PC-3 (cell line): ENCODE measurements around the gene SCO1.

Source experiments
- EZH2 ChIP-seq: fragments of 300-600 bp; sonication (generic); IDR thresholded peaks from one replicate; pipeline ENCODE4 v1.6.1; 2017; ENCODE audit warnings: antibody characterized with exemption, mild to moderate bottlenecking, low read length; ENCODE audit not compliant: unreplicated experiment
- TF ChIP-seq, protein P1 (sequence below): fragments of 300-600 bp; sonication (generic); conservative IDR thresholded peaks from 2 replicates; pipeline ENCODE4 v1.5.1; 2017; ENCODE audit warnings: antibody characterized with exemption, low read depth, mild to moderate bottlenecking, low read length

- TF ChIP-seq, protein P1, sequence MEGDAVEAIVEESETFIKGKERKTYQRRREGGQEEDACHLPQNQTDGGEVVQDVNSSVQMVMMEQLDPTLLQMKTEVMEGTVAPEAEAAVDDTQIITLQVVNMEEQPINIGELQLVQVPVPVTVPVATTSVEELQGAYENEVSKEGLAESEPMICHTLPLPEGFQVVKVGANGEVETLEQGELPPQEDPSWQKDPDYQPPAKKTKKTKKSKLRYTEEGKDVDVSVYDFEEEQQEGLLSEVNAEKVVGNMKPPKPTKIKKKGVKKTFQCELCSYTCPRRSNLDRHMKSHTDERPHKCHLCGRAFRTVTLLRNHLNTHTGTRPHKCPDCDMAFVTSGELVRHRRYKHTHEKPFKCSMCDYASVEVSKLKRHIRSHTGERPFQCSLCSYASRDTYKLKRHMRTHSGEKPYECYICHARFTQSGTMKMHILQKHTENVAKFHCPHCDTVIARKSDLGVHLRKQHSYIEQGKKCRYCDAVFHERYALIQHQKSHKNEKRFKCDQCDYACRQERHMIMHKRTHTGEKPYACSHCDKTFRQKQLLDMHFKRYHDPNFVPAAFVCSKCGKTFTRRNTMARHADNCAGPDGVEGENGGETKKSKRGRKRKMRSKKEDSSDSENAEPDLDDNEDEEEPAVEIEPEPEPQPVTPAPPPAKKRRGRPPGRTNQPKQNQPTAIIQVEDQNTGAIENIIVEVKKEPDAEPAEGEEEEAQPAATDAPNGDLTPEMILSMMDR: no peak
- TF ChIP-seq EZH2: no peak
Observed at GRCh38 chr17:10716218-10716617, 18.9 kb upstream of the SCO1 start.
